OCI-LY7 (cell line): Measurements from ENCODE around the gene SLC6A5. TPM values are rescaled to one million over a fixed set of nuclear protein-coding genes. Genes with fewer than 3 reads are reported as not detected.

Experiments
- BruUV-seq: library from RNA; stranded (reverse); fragments of 400-500 nt; replicated peaks from 2 replicates; lab custom pipeline; 2021; lab: Mats Ljungman, UMichigan
- CTCF ChIA-PET: fragments of 300-600 bp; sonication (Branson Sonifier 250); formaldehyde crosslinking; loops from one replicate; lab custom pipeline; 2022; ENCODE audit warnings: antibody characterized with exemption; ENCODE audit not compliant: unreplicated experiment; lab: Charles Lee
- POLR2A ChIA-PET: fragments of 300-600 bp; sonication (Branson Sonifier 250); formaldehyde crosslinking; loops from one replicate; lab custom pipeline; 2022; ENCODE audit warnings: antibody characterized with exemption; lab: Charles Lee
- DNase-seq: peaks from one replicate; pipeline ENCODE4 v3.0.0-alpha.2; 2015; ENCODE audit warnings: low spot score
- H2AFZ ChIP-seq: fragments of 200-600 bp; sonication (generic), shearing (Covaris generic); 2 replicates; pipeline ENCODE4 v1.6.1; 2014; ENCODE audit warnings: mild to moderate bottlenecking, antibody characterized with exemption, low read length, moderate library complexity
- H3K27ac ChIP-seq: fragments of 200-600 bp; sonication (generic); 2 replicates; pipeline ENCODE4 v1.5.1; 2014; ENCODE audit warnings: mixed run types, low read depth, mild to moderate bottlenecking, moderate library complexity, low read length, inconsistent platforms; ENCODE audit not compliant: poor library complexity, severe bottlenecking
- H3K36me3 ChIP-seq: fragments of 200-600 bp; sonication (generic); 2 replicates; pipeline ENCODE4 v1.6.1; 2014; ENCODE audit warnings: mild to moderate bottlenecking, antibody characterized with exemption, low read length, moderate library complexity, mixed read lengths; ENCODE audit not compliant: insufficient read depth
- H3K4me1 ChIP-seq: fragments of 200-600 bp; sonication (generic); 2 replicates; pipeline ENCODE4 v1.5.1; 2014; ENCODE audit warnings: mild to moderate bottlenecking, low read length; ENCODE audit not compliant: insufficient read depth, poor library complexity, severe bottlenecking
- H3K4me2 ChIP-seq: fragments of 200-600 bp; sonication (generic); 2 replicates; pipeline ENCODE4 v1.6.1; 2014; ENCODE audit warnings: mild to moderate bottlenecking, low read length
- H3K4me3 ChIP-seq: fragments of 200-600 bp; sonication (generic); 2 replicates; pipeline ENCODE4 v1.5.1; 2014; ENCODE audit warnings: mild to moderate bottlenecking, low read depth, low read length; ENCODE audit not compliant: poor library complexity, severe bottlenecking
- H3K79me2 ChIP-seq: fragments of 200-600 bp; sonication (generic); 2 replicates; pipeline ENCODE4 v1.6.1; 2016; ENCODE audit warnings: low read depth, mild to moderate bottlenecking, low read length, moderate library complexity, mixed read lengths; ENCODE audit not compliant: insufficient read depth
- H3K9me2 ChIP-seq: fragments of 200-600 bp; sonication (generic); 2 replicates; pipeline ENCODE4 v1.6.1; 2016; ENCODE audit warnings: mild to moderate bottlenecking, low read length, mixed read lengths; ENCODE audit not compliant: insufficient read depth
- H3K9me3 ChIP-seq: fragments of 200-600 bp; sonication (generic); 2 replicates; pipeline ENCODE4 v1.6.1; 2014; ENCODE audit warnings: mild to moderate bottlenecking, mixed run types, low read length, mixed read lengths
- H4K20me1 ChIP-seq: fragments of 200-600 bp; sonication (generic); 2 replicates; pipeline ENCODE4 v1.6.1; 2014; ENCODE audit warnings: mild to moderate bottlenecking, antibody characterized with exemption, low read length, moderate library complexity, mixed read lengths; ENCODE audit not compliant: insufficient read depth
- EZH2phosphoT487 ChIP-seq: fragments of 200-600 bp; sonication (generic); IDR thresholded peaks from 2 replicates; pipeline ENCODE4 v1.6.1; 2018; ENCODE audit warnings: low read depth, borderline replicate concordance, mild to moderate bottlenecking, mixed run types, antibody characterized with exemption, low read length, moderate library complexity, mixed read lengths
- intact Hi-C: fragments of 100-400 bp; cut with micrococcal nuclease; formaldehyde crosslinking; loops from one replicate; pipeline ENCODE4 v1.10.0; 2022; ENCODE audit not compliant: unreplicated experiment
- total RNA-seq, 2 experiments: library from RNA; depleted of rRNA in 1 of 2; stranded (reverse); fragments of >200 nt in 1 of 2; shearing (Covaris generic) in 1 of 2; gene quantifications; 2 replicates each; pipeline ENCODE4 v1.2.3, GENCODE V29; 2014 to 2022
- TF ChIP-seq, protein P1 (sequence below): fragments of 200-600 bp; sonication (generic); conservative IDR thresholded peaks from 2 replicates; pipeline ENCODE4 v1.5.1; 2014; ENCODE audit warnings: mild to moderate bottlenecking, antibody characterized with exemption, low read length, moderate library complexity, mixed read lengths

SLC6A5 gene
- total RNA-seq, 2 experiments from 2014 or later, result not detected

DNA sequence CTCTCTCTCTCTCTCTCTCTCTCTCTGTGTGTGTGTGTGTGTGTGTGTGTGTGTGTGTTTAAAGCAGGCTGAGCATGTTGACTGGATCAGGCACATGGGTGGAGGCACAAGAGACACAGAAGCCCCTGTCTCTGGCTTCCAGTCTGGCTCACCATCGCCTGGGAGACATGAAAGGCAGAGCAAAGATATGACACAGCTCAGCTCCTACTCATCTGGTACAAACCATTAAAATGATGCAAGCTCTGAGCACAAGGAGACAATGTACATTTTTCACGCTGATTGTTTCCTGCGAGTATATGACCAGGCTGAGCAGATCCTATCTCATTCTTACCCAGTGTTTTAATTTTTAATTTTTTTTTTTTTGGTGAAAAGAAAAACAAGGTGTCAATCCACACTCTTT is 9.5 kb downstream of the SLC6A5 start:
- no peaks in the 10 kb centered on the region for H3K36me3 ChIP-seq
- no peak overlapping the region for H3K4me3 ChIP-seq
- TF ChIP-seq, protein P1, sequence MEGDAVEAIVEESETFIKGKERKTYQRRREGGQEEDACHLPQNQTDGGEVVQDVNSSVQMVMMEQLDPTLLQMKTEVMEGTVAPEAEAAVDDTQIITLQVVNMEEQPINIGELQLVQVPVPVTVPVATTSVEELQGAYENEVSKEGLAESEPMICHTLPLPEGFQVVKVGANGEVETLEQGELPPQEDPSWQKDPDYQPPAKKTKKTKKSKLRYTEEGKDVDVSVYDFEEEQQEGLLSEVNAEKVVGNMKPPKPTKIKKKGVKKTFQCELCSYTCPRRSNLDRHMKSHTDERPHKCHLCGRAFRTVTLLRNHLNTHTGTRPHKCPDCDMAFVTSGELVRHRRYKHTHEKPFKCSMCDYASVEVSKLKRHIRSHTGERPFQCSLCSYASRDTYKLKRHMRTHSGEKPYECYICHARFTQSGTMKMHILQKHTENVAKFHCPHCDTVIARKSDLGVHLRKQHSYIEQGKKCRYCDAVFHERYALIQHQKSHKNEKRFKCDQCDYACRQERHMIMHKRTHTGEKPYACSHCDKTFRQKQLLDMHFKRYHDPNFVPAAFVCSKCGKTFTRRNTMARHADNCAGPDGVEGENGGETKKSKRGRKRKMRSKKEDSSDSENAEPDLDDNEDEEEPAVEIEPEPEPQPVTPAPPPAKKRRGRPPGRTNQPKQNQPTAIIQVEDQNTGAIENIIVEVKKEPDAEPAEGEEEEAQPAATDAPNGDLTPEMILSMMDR, result no peak
- no peak for TF ChIP-seq EZH2phosphoT487
- DNase-seq, result no peak
- H4K20me1 ChIP-seq, result no peaks in the 10 kb centered on the region
- H3K9me2 ChIP-seq, result no peaks in the 10 kb centered on the region
- H3K79me2 ChIP-seq, result no peaks in the 10 kb centered on the region
- H3K4me1 ChIP-seq, result no peaks in the 10 kb centered on the region
- BruUV-seq, result no TSS peak
- H2AFZ ChIP-seq, result no peak overlapping the region
- no peak overlapping the region for H3K4me2 ChIP-seq
- ChIA-PET CTCF (no interaction called here), POLR2A (interaction anchor here (0.7 kb wide), 1 partner anchor 30 kb away, joined by 3 read pairs; no protein-coding TSS in a partner anchor)
- H3K9me3 ChIP-seq, result no peaks in the 10 kb centered on the region
- H3K27ac ChIP-seq, result no peak overlapping the region
- intact Hi-C loops, result loop anchor here (2.0 kb wide), 1 partner anchor 480 kb away; no protein-coding TSS in a partner anchor

DNA sequence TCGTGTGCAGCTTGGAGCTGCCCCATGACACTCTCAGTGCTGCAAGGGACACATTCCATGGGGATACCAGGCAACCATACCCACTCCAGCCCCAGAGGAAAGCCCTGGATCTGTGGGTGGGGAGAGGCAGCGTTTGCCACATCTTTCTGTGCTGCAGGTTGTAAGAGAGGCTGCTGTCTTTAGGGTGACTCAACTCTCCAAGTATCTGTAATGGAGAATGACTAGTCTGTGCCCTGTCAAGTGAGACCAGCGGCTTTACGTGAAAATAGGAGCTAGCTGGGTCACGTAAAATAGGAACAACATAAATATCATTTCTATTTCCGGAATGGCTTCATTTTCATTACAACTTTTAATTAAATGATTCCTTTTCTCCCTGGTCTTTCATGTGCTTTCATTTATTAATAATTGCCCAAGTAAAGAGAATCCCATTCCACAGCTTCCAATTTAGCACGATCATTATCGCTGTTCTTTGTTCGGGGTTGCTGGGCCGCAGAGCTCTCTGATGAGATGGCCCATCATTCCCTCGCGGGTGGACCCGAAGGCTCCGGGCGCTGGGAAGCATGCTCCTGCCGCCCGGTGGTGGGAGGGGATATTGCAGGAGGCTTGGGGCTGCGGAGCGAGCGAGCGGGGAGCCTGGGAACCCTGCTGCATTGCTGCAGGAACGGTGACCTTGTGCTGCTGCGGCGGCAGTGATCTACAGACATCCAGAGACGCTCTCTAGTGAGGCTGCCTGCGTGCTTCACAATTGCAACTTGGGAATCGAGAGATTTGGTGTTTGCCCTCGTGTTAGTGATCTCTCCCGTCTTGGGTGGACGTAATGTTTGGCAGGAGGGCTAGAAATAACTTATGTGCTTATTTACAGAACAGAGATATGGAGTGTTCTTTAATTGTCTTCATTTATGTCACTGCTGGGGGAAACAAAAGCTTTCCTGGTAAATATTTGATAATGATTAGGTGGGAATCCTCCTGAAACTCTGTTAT is 10.6 kb downstream of the SLC6A5 start:
- no peaks in the 10 kb centered on the region for H3K9me2 ChIP-seq
- BruUV-seq, result no TSS peak
- H3K36me3 ChIP-seq, result no peaks in the 10 kb centered on the region

More for the DNA sequence above, 10.6 kb downstream of the SLC6A5 start:
- Histone ChIP-seq H3K4me2 (no peak overlapping the region), H4K20me1 (no peaks in the 10 kb centered on the region), H3K27ac (no peak overlapping the region), H2AFZ (no peak overlapping the region), H3K4me3 (no peak overlapping the region), H3K79me2 (no peaks in the 10 kb centered on the region), H3K9me3 (no peaks in the 10 kb centered on the region), H3K4me1 (no peaks in the 10 kb centered on the region)
- peak; percentile 44 for DNase-seq
- CTCF ChIA-PET, result no interaction called here
- no peak for TF ChIP-seq EZH2phosphoT487
- TF ChIP-seq, protein P1, result peak; percentile 77
- POLR2A ChIA-PET, result interaction anchor here (0.5 kb wide), 1 partner anchor 10 kb away, joined by 3 read pairs; no protein-coding TSS in a partner anchor
- intact Hi-C loops, result loop anchor here (2.0 kb wide), 2 partner anchors 223 to 481 kb away; partner anchors contain the start of gene PRMT3
